K562 (cell line): Measurements from ENCODE around the gene DCUN1D3.

Experiments
- CTCF ChIP-seq, 3 experiments: IDR thresholded peaks in 2 of 3; conservative IDR thresholded peaks in 1 of 3; 2 replicates each; pipeline ENCODE4 v1.5.1; 2011 to 2012; ENCODE audit warnings: low read length in 3 of 3, mild to moderate bottlenecking in 3 of 3, control low read depth in 2 of 3, improper control_type of control experiment in 1 of 3, inconsistent platforms in 1 of 3, low read depth in 1 of 3, mixed read lengths in 1 of 3, moderate library complexity in 1 of 3; ENCODE audit not compliant: insufficient read depth in 2 of 3
- EP300 ChIP-seq: IDR thresholded peaks from 2 replicates; pipeline ENCODE4 v1.6.1; 2012; ENCODE audit warnings: low read length, improper control_type of control experiment
- JUND ChIP-seq, 2 experiments: IDR thresholded peaks; 2 replicates in 1 of 2; 3 replicates in 1 of 2; pipeline ENCODE4 v1.6.1; 2011; ENCODE audit warnings: borderline replicate concordance in 2 of 2, low read depth in 2 of 2, low read length in 2 of 2, improper control_type of control experiment in 1 of 2, missing biosample characterization in 1 of 2, missing genetic modification characterization in 1 of 2, missing genetic modification reagents in 1 of 2
- NR2F6 ChIP-seq: fragments of 450-650 bp; formaldehyde crosslinking; IDR thresholded peaks from 2 replicates; pipeline ENCODE4 v1.4.0; 2020; ENCODE audit warnings: mild to moderate bottlenecking
- TCF3 ChIP-seq: sonication (generic); formaldehyde crosslinking; IDR thresholded peaks from 2 replicates; pipeline ENCODE4 v1.4.0; 2020; ENCODE audit warnings: mild to moderate bottlenecking, missing genetic modification reagents
- ZBTB5 ChIP-seq: fragments of 450-650 bp; IDR thresholded peaks from 2 replicates; pipeline ENCODE4 v1.6.1; 2017; ENCODE audit warnings: antibody characterized with exemption
- ZNF280B ChIP-seq: fragments of 250-450 bp; sonication (Bioruptor Pico); IDR thresholded peaks from 2 replicates; pipeline ENCODE4 v1.5.1; 2021; ENCODE audit warnings: mild to moderate bottlenecking

- no peak for TF ChIP-seq ZNF280B
- TF ChIP-seq ZBTB5 = no peak
- no peak for TF ChIP-seq NR2F6 (CRISPR knock-in tag)
- no peak for TF ChIP-seq CTCF (IDR thresholded peaks at IDR 0.05 in 2 of 3, conservative IDR thresholded peaks at IDR 0.05 in 1 of 3; ENCODE audit: insufficient read depth in 2 of 3, low read depth in 1 of 3, low read length in 3 of 3)
- TF ChIP-seq JUND (IDR thresholded peaks at IDR 0.05; ENCODE audit: borderline replicate concordance, low read depth, low read length) = no peak
- no peak for TF ChIP-seq JUND (tag; IDR thresholded peaks at IDR 0.05; ENCODE audit: borderline replicate concordance, low read depth, low read length)
- TF ChIP-seq EP300 = no peak
- no peak for TF ChIP-seq TCF3
Observed at GRCh38 chr16:20857281-20857680, 42.9 kb downstream of the DCUN1D3 start.
